ENCODE data around the gene SEMA3F.

SEMA3F gene

GRCh38 chr3:50154840-50155490 lies at the start of gene SEMA3F:
Gene SEMA3F, plus strand, starts transcription at chr3:50155324. Its CDS starts 4,299 bp downstream, at chr3:50159623.
- no peak for DNase-seq (ENCODE audit: low spot score)

GRCh38 chr3:50111757-50112156 lies 43.4 kb upstream of the SEMA3F start:
- no peak for DNase-seq (ENCODE audit: low spot score)

GRCh38 chr3:50112462-50112861 lies 42.7 kb upstream of the SEMA3F start:
- no peak for DNase-seq (ENCODE audit: low spot score)

- DNase-seq (ENCODE audit: low spot score): no peak
Measured at GRCh38 chr3:50117120-50117519, 38.0 kb upstream of the SEMA3F start.

GRCh38 chr3:50118237-50118636 lies 36.9 kb upstream of the SEMA3F start:
- DNase-seq (ENCODE audit: low spot score): no peak

- no peak for DNase-seq (ENCODE audit: low spot score)
Measured at GRCh38 chr3:50119786-50120185, 35.3 kb upstream of the SEMA3F start.

GRCh38 chr3:50120364-50121071 lies 34.6 kb upstream of the SEMA3F start:
- DNase-seq (ENCODE audit: low spot score): no peak

GRCh38 chr3:50121072-50122032 lies 33.8 kb upstream of the SEMA3F start:
- peak; percentile 85 for DNase-seq (ENCODE audit: low spot score)

- DNase-seq (ENCODE audit: low spot score): no peak
Measured at GRCh38 chr3:50122071-50122470, 33.1 kb upstream of the SEMA3F start.

- no peak for DNase-seq (ENCODE audit: low spot score)
Measured at GRCh38 chr3:50122661-50123391, 32.3 kb upstream of the SEMA3F start.

GRCh38 chr3:50123394-50124051 lies 31.6 kb upstream of the SEMA3F start:
- no peak for DNase-seq (ENCODE audit: low spot score)

- DNase-seq (ENCODE audit: low spot score): no peak
Measured at GRCh38 chr3:50124052-50124799, 30.9 kb upstream of the SEMA3F start.

- DNase-seq (ENCODE audit: low spot score): no peak
Measured at GRCh38 chr3:50124800-50125178, 30.3 kb upstream of the SEMA3F start.

- no peak for DNase-seq (ENCODE audit: low spot score)
Measured at GRCh38 chr3:50125541-50126286, 29.4 kb upstream of the SEMA3F start.

- DNase-seq (ENCODE audit: low spot score): no peak
Measured at GRCh38 chr3:50126287-50127211, 28.6 kb upstream of the SEMA3F start.

GRCh38 chr3:50127251-50127691 lies 27.9 kb upstream of the SEMA3F start:
- no peak for DNase-seq (ENCODE audit: low spot score)

- no peak for DNase-seq (ENCODE audit: low spot score)
Measured at GRCh38 chr3:50128001-50128400, 27.1 kb upstream of the SEMA3F start.

- DNase-seq (ENCODE audit: low spot score): no peak
Measured at GRCh38 chr3:50130436-50130835, 24.7 kb upstream of the SEMA3F start.

Measured in left forelimb (tissue), 1 donor.